Heart right ventricle (tissue), 16 donors: ENCODE data around the gene LRRC15. TPM values are rescaled to one million over a fixed set of nuclear protein-coding genes. Genes with fewer than 3 reads are reported as not detected.

Experiments used
- ATAC-seq, 8 donors: fragments of 200-7000 bp; cut with Tn5 transposase; one replicate each; pipeline ENCODE4 v1.9.1; 2020; ENCODE audit warnings: mild to moderate bottlenecking in 8 of 8, moderate library complexity in 8 of 8, moderate number of reproducible peaks in 1 of 8
- DNase-seq, 2 donors: peaks; one replicate each; pipeline ENCODE4 v3.0.0-alpha.2; 2020
- H3K27ac ChIP-seq, 10 donors: fragments of 200-600 bp; sonication (generic) in 2 of 10; one replicate each; pipeline versions ENCODE4 v1.5.0 to v1.8.0; 2020 to 2022; ENCODE audit warnings: mild to moderate bottlenecking in 3 of 10
- H3K27me3 ChIP-seq, 7 donors: fragments of 200-600 bp; one replicate each; pipeline ENCODE4 v1.8.0; 2021 to 2022; ENCODE audit warnings: mild to moderate bottlenecking in 2 of 7
- H3K36me3 ChIP-seq, 9 donors: fragments of 200-600 bp; sonication (generic) in 1 of 9; one replicate each; pipeline versions ENCODE4 v1.5.0 to v1.8.0; 2020 to 2022; ENCODE audit warnings: mild to moderate bottlenecking in 2 of 9
- H3K4me1 ChIP-seq, 9 donors: fragments of 200-600 bp; sonication (generic) in 1 of 9; one replicate each; pipeline versions ENCODE4 v1.5.0 to v1.8.0; 2020 to 2022; ENCODE audit warnings: mild to moderate bottlenecking in 4 of 9
- H3K4me3 ChIP-seq, 10 donors: fragments of 200-600 bp; sonication (generic) in 2 of 10; one replicate each; pipeline versions ENCODE4 v1.5.0 to v1.8.0; 2020 to 2022; ENCODE audit warnings: mild to moderate bottlenecking in 7 of 10, moderate library complexity in 2 of 10
- H3K9me3 ChIP-seq, 11 donors: fragments of 200-600 bp in 10 of 11; sonication (generic) in 2 of 11; one replicate each; pipeline versions ENCODE4 v1.5.0 to v1.8.0; 2013 to 2022; ENCODE audit warnings: mild to moderate bottlenecking in 2 of 11, control low read depth in 1 of 11, moderate library complexity in 1 of 11
- WGBS, 2 donors: extraction: QIAGEN DNeasy Blood & Tissue Kit; methylation state at CpG; one replicate each; pipeline ENCODE4 v1.1.7; 2013; ENCODE audit warnings: inconsistent platforms in 1 of 2; 5-methylcytosine and 5-hydroxymethylcytosine counted together
- intact Hi-C, 10 donors: fragments of 100-400 bp; cut with DNase I; formaldehyde crosslinking; loops; one replicate each; pipeline versions ENCODE4 v1.11.1 to v1.14.2; 2022
- polyA plus RNA-seq, 2 donors: library from polyadenylated mRNA; stranded (reverse); fragments of 200-250 nt; gene quantifications; one replicate each; pipeline ENCODE4 v1.2.3, GENCODE V29; 2013
- total RNA-seq, 10 donors: library from RNA; stranded (reverse); fragmentation: NEBNext Ultra II Directional in 3 of 10; extraction: Animal tissue kit (Norgen Biotek cat#: 25700) in 3 of 10; gene quantifications; one replicate each; pipeline versions ENCODE4 v1.2.1 to v1.2.4, GENCODE V29; 2021 to 2023
- TF ChIP-seq, protein P1 (sequence below), 9 donors: fragments of 200-600 bp; sonication (generic) in 2 of 9; IDR thresholded peaks; one replicate each; pipeline versions ENCODE4 v1.5.0 to v1.8.0; 2021 to 2022; ENCODE audit warnings: antibody characterized with exemption in 9 of 9, mild to moderate bottlenecking in 5 of 9, moderate library complexity in 1 of 9
- donor health status: Arrhythmogenic right ventricular cardiomyopathy.
- donor health status: ischemic (EF 13 %, LVEDD 7.1; RV severe dilation, severe dysfunction).
- donor health status: healthy with polysubstance abuse.
- donor health status: DM: no; HTN: yes; CAD: no.
- donor health status: DM: no; HTN: no; CAD: no.
- donor health status: ischemic (EF 25% LVEDD 6.9; RV normal size, moderate dysfunction).
- donor health status: ischemic (EF 25% LVEDD 5.7; RV mildly dilated, moderate dysfunction).
- donor health status: healthy.
- donor health status: DM: yes; HTN: yes; CAD: no.
- donor health status: Ischemic cardiomyopathy.
- donor health status: ischemic (EF 35%, LVEDD 5.7; RV mildly dilated, moderate dysfunction).
- donor health status: nonischemic (EF 11% LVEDD 7.7; RV severe dilation, severe dysfunction).
- donor health status: DM: yes; HTN: yes; CAD: no.
- donor health status: PGD.
- donor health status: ischemic (EF 29% LVEDD 5.4; RV normal size, mild dysfunction).
- donor health status: nonischemic (EF 23%, LVEDD 6.1; RV moderate dilation, normal function).

The LRRC15 gene
- total and polyA plus RNA-seq, 12 donors = 0.05 to 0.81 (median 0.21) TPM; not detected in 1

- H3K27ac ChIP-seq = no peak overlapping the region
- intact Hi-C loops = loop anchor here in 5 of 10 donors (5.0 to 10.0 kb wide), 5 partner anchors 59 to 287 kb away; partner anchors contain the start of gene GP5 (in 1 of the 5)
- ATAC-seq (no peak), DNase-seq (no peak)
- no peaks in the 10 kb centered on the region for H3K36me3 ChIP-seq
- WGBS, 2 donors = 81 to 90% methylated on average over 13 of the region's 13 CpGs
- no peak overlapping the region for H3K4me3 ChIP-seq
- H3K9me3 ChIP-seq = no peaks in the 10 kb centered on the region
- peaks cover 0 to 31% (median 15%) of the 10 kb centered on the region in 7 donors for H3K27me3 ChIP-seq
- peaks cover 0 to 10% (median 5%) of the 10 kb centered on the region in 9 donors for H3K4me1 ChIP-seq
- TF ChIP-seq, protein P1, sequence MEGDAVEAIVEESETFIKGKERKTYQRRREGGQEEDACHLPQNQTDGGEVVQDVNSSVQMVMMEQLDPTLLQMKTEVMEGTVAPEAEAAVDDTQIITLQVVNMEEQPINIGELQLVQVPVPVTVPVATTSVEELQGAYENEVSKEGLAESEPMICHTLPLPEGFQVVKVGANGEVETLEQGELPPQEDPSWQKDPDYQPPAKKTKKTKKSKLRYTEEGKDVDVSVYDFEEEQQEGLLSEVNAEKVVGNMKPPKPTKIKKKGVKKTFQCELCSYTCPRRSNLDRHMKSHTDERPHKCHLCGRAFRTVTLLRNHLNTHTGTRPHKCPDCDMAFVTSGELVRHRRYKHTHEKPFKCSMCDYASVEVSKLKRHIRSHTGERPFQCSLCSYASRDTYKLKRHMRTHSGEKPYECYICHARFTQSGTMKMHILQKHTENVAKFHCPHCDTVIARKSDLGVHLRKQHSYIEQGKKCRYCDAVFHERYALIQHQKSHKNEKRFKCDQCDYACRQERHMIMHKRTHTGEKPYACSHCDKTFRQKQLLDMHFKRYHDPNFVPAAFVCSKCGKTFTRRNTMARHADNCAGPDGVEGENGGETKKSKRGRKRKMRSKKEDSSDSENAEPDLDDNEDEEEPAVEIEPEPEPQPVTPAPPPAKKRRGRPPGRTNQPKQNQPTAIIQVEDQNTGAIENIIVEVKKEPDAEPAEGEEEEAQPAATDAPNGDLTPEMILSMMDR (IDR thresholded peaks at IDR 0.05) = no peak
These were observed 31.4 kb downstream of the LRRC15 start for GRCh38 chr3:194337965-194338753.

DNA sequence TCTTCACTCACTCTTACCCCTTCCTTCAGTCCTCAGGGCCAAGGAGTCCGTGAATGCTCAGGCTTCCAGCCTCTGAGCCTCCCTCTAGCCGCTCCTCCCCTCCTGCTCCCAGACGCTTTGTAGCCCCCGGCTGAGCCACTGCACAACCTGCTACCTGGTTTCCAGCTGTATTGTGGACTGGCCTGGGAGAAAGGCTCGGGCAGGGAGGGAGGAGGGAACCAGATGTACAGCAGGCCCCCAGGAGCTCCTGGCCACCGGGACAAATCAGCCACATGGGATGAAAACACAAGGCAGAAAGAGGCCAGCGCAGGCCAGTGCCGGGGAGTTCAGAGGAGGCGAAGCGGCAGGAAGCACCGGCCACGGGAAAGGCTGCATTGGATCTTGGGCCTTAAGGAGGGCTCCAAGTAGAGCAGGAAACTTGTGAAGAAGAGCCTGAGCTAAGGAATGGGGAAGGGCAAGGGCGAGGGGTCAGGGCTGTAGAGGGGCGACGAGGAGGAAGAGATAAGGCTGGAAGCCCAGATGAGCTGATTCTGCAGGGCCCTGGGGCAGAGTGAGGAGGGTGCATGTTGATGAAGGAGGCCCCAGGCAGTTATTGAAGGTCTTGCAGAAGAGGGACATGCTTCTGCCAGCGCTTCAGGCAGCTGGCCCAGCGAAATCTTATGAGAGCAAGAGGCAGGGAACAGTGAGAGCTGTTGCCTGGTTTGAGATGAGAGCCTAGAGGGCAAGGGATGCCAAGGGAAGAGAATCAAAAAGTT, 32.8 kb downstream of the LRRC15 start:
- H3K27ac ChIP-seq = no peak overlapping the region
- H3K27me3 ChIP-seq = peaks cover 0 to 37% (median 28%) of the 10 kb centered on the region in 7 donors
- DNase-seq (no peak), ATAC-seq (no peak)
- no peak overlapping the region for H3K4me3 ChIP-seq
- 75 to 79% methylated on average over 17 of the region's 17 CpGs for WGBS, 2 donors
- no peaks in the 10 kb centered on the region for H3K36me3 ChIP-seq
- H3K4me1 ChIP-seq = peaks cover 0 to 11% (median 7%) of the 10 kb centered on the region in 9 donors
- TF ChIP-seq, protein P1 (IDR thresholded peaks at IDR 0.05) = no peak
- H3K9me3 ChIP-seq = no peaks in the 10 kb centered on the region
- intact Hi-C loops = loop anchor here in 5 of 10 donors (5.0 to 10.0 kb wide), 5 partner anchors 61 to 288 kb away; partner anchors contain the start of gene GP5 (in 1 of the 5)

GRCh38 chr3:194333981-194334320, 35.6 kb downstream of the LRRC15 start:
- peaks cover 0 to 28% (median 12%) of the 10 kb centered on the region in 9 donors for H3K4me1 ChIP-seq
- H3K27me3 ChIP-seq = peaks cover 0 to 55% (median 28%) of the 10 kb centered on the region in 7 donors
- intact Hi-C loops = loop anchor here (1.0 to 10.0 kb wide), 11 partner anchors 68 to 291 kb away; no protein-coding TSS in a partner anchor
- H3K36me3 ChIP-seq = no peaks in the 10 kb centered on the region
- TF ChIP-seq, protein P1 (IDR thresholded peaks at IDR 0.05) = peak in 2 of 9 donors; percentile 2 to 36
- no peaks in the 10 kb centered on the region for H3K9me3 ChIP-seq
- DNase-seq (no peak), ATAC-seq (no peak)
- H3K27ac ChIP-seq = no peak overlapping the region
- 34 to 37% methylated on average over 15 of the region's 15 CpGs for WGBS, 2 donors
- peak overlapping the region in 4 of 10 donors; percentile 48 to 61 (median 50) for H3K4me3 ChIP-seq
